Measurements from ENCODE around the gene MPC1L. TPM values are rescaled to one million over a fixed set of nuclear protein-coding genes. Genes with fewer than 3 reads are reported as not detected.

Gene MPC1L
- polyA plus RNA-seq, 1 of the 3 experiments (the other 2 are of a cell fraction) = not detected

DNA sequence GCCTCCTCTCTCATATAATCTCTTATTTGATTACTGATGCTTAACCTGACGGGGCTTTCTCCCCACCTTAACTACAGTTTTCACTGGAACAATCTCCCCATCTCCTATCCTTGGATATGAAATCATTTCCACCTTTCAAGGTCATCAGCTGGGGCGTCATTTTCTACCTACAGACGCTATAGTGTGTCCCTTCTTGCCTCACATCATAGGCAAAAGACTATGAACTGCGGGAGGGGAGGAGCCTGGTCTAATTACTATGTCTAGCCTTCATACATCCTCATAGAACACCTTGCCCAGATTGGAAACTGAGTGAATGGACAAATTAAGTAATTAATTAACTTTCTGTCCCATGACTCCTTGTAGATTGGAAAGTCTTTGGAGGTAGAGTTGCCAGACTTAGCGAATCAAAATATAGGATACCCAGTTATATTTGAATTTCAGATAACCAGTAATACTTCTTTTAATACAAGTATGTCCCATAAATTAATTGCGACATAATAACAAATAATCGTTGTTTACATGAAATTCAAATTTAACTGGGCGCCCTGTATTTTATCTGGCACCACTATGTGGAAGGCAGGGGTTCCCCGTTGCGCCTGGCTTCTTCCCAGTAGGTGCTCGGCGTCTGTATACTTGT is 43.2 kb upstream of the MPC1L start:
- WGBS (ENCODE audit: low lambda C conversion rate) = 3% methylated on average over 12 of the region's 12 CpGs
- peak; percentile 16 for DNase-seq
- H3K36me3 ChIP-seq (replicated peaks in 1 of 2; ENCODE audit: control insufficient read depth in 1 of 2, insufficient read depth in 2 of 2, low read length in 1 of 2) = no peaks in the 10 kb centered on the region

GRCh38 chrX:40580537-40581335 is 42.5 kb upstream of the MPC1L start, which contains the start of gene ATP6AP2:
ATP6AP2 (plus strand) TSS chrX:40580970; CDS start chrX:40581066, 96 bp downstream.
- no peaks in the 10 kb centered on the region for H3K36me3 ChIP-seq (replicated peaks in 1 of 2; ENCODE audit: control insufficient read depth in 1 of 2, insufficient read depth in 2 of 2, low read length in 1 of 2)
- WGBS (ENCODE audit: low lambda C conversion rate) = under 1% methylated on average over 38 of the region's 89 CpGs
- H3K9ac ChIP-seq = peak within 1 kb of the TSS; percentile 69
- CTCF ChIA-PET = interaction anchor here (1.3 to 1.7 kb wide), 3 partner anchors 10 to 37 kb away, joined by 4 to 5 read pairs (median 5); no protein-coding TSS in a partner anchor
- H3K9me2 ChIP-seq = no peaks in the 10 kb centered on the region
- H3K4me3 ChIP-seq (ENCODE audit: low read depth in 2 of 2, low read length in 1 of 2) = peak within 1 kb of the TSS; percentile 76 to 86
- H3K27me3 ChIP-seq (ENCODE audit: insufficient read depth) = peaks cover 9% of the 10 kb centered on the region; the same call in 1 of the 2 replicates
- H3F3A ChIP-seq (replicated peaks; ENCODE audit: insufficient read depth) = no peaks in the 10 kb centered on the region
- H2AFZ ChIP-seq (ENCODE audit: low read depth) = peak within 1 kb of the TSS; percentile 91
- POLR2A ChIA-PET = interaction anchor here (1.1 kb wide), 1 partner anchor 37 kb away, joined by 3 read pairs; no protein-coding TSS in a partner anchor
- H3K79me2 ChIP-seq (ENCODE audit: insufficient read depth) = peaks cover 48% of the 10 kb centered on the region
- H3K9me3 ChIP-seq = no peaks in the 10 kb centered on the region
- peak within 1 kb of the TSS; percentile 77 for H3K4me2 ChIP-seq
- peak; percentile 94 for DNase-seq
- H4K20me1 ChIP-seq (ENCODE audit: insufficient read depth) = peaks cover 28% of the 10 kb centered on the region
- peaks cover 0 to 4% of the 10 kb centered on the region in 2 experiments; a peak in 2 of 4 replicates for H3K4me1 ChIP-seq (ENCODE audit: control insufficient read depth in 1 of 2, insufficient read depth in 2 of 2, low read depth in 1 of 2, low read length in 1 of 2)
- H3K27ac ChIP-seq (ENCODE audit: low read depth in 2 of 2, low read length in 1 of 2) = peak within 1 kb of the TSS; percentile 40 to 70; a peak in 3 of 4 replicates
- TF ChIP-seq GABPA (IDR thresholded peaks at IDR 0.05; ENCODE audit: low read depth) = peak; percentile 83
- TF ChIP-seq CHD2 (IDR thresholded peaks at IDR 0.05; ENCODE audit: low read length, partially characterized antibody) = peak; percentile 89
- TF ChIP-seq REST (IDR thresholded peaks at IDR 0.05; ENCODE audit: low read depth, low read length) = no peak
- TF ChIP-seq, protein P1, sequence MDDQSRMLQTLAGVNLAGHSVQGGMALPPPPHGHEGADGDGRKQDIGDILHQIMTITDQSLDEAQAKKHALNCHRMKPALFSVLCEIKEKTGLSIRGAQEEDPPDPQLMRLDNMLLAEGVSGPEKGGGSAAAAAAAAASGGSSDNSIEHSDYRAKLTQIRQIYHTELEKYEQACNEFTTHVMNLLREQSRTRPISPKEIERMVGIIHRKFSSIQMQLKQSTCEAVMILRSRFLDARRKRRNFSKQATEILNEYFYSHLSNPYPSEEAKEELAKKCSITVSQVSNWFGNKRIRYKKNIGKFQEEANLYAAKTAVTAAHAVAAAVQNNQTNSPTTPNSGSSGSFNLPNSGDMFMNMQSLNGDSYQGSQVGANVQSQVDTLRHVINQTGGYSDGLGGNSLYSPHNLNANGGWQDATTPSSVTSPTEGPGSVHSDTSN (IDR thresholded peaks at IDR 0.05) = peak; percentile 99
- peak; percentile 72 for TF ChIP-seq IRF3 (IDR thresholded peaks at IDR 0.05; ENCODE audit: low read depth, low read length)
- TF ChIP-seq USF2 (IDR thresholded peaks at IDR 0.05; ENCODE audit: borderline replicate concordance, low read depth, low read length) = no peak
- TF ChIP-seq USF1 (IDR thresholded peaks at IDR 0.05; ENCODE audit: borderline replicate concordance, low read depth) = peak; percentile 47; the same call in 1 of the 2 replicates
- peak; percentile 65; the same call in 1 of the 2 replicates for TF ChIP-seq MXI1 (IDR thresholded peaks at IDR 0.05; ENCODE audit: low read depth, low read length)
- no peak for TF ChIP-seq RAD21 (IDR thresholded peaks at IDR 0.05; ENCODE audit: low read length)
- no peak for TF ChIP-seq MEF2A (IDR thresholded peaks at IDR 0.05; ENCODE audit: borderline replicate concordance, low read depth)
- TF ChIP-seq FOXM1 (IDR thresholded peaks at IDR 0.05; ENCODE audit: low read depth) = no peak
- no peak for TF ChIP-seq GATA2 (CRISPR knock-in tag; IDR thresholded peaks at IDR 0.05)

More for the DNA sequence above, 43.2 kb upstream of the MPC1L start:
- Histone ChIP-seq H3F3A (replicated peaks; ENCODE audit: insufficient read depth) (no peaks in the 10 kb centered on the region), H4K20me1 (ENCODE audit: insufficient read depth) (peaks cover 21% of the 10 kb centered on the region), H2AFZ (ENCODE audit: low read depth) (peak overlapping the region; percentile 91), H3K27me3 (ENCODE audit: insufficient read depth) (peaks cover 9% of the 10 kb centered on the region; the same call in 1 of the 2 replicates), H3K27ac (ENCODE audit: low read depth in 2 of 2, low read length in 1 of 2) (peak overlapping the region; percentile 21 to 70; a peak in 3 of 4 replicates), H3K9me3 (no peaks in the 10 kb centered on the region), H3K4me3 (ENCODE audit: low read depth in 2 of 2, low read length in 1 of 2) (peak overlapping the region; percentile 76 to 86), H3K9ac (peak overlapping the region; percentile 69; the same call in 1 of the 2 replicates), H3K9me2 (no peaks in the 10 kb centered on the region), H3K4me2 (peak overlapping the region; percentile 77), H3K79me2 (ENCODE audit: insufficient read depth) (peaks cover 41% of the 10 kb centered on the region), H3K4me1 (ENCODE audit: control insufficient read depth in 1 of 2, insufficient read depth in 2 of 2, low read depth in 1 of 2, low read length in 1 of 2) (peaks cover 0 to 4% of the 10 kb centered on the region in 2 experiments; a peak in 2 of 4 replicates)
- CTCF ChIA-PET = interaction anchor here (1.7 kb wide), 1 partner anchor 10 kb away, joined by 5 read pairs; no protein-coding TSS in a partner anchor
- POLR2A ChIA-PET = interaction anchor here (1.1 kb wide), 1 partner anchor 36 kb away, joined by 3 read pairs; no protein-coding TSS in a partner anchor
- no peak for TF ChIP-seq TCF12 (IDR thresholded peaks at IDR 0.05)
- TF ChIP-seq, protein P1 (IDR thresholded peaks at IDR 0.05) = no peak
